Measurements from ENCODE around the gene TTC4.

TTC4 gene

DNA sequence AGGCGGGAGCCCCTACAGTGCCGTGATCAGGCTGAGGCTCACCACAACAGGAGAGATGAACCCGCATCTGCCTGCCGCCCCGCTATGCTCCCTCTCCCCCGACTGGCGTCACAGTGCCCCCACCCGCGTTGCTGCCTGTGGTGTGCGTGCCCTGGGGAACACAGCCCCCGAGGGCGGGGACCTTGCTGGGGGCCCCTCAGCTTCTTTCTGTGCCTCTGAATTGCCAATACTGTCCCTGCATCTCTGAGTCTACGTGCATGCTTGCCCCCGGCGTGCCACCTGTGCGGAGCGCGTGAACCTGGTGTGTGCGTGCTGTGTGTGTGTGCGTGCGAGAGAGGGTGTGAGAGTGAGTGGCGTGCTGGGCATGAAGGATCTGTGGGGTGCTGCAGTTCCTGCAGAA, 38.4 kb downstream of the TTC4 start:
- CTCF ChIA-PET: no interaction called here
- TF ChIP-seq ARNT (IDR thresholded peaks at IDR 0.05) (no peak), L3MBTL2 (conservative IDR thresholded peaks at IDR 0.05) (no peak), TARDBP (IDR thresholded peaks at IDR 0.05) (no peak), ELF4 (IDR thresholded peaks at IDR 0.05) (no peak), ZNF384 (IDR thresholded peaks at IDR 0.05) (no peak), BHLHE40 (IDR thresholded peaks at IDR 0.05; ENCODE audit: borderline replicate concordance) (no peak), LEF1 (IDR thresholded peaks at IDR 0.05; ENCODE audit: borderline replicate concordance) (no peak), NFRKB (IDR thresholded peaks at IDR 0.05) (no peak)
- TF ChIP-seq, protein P1, sequence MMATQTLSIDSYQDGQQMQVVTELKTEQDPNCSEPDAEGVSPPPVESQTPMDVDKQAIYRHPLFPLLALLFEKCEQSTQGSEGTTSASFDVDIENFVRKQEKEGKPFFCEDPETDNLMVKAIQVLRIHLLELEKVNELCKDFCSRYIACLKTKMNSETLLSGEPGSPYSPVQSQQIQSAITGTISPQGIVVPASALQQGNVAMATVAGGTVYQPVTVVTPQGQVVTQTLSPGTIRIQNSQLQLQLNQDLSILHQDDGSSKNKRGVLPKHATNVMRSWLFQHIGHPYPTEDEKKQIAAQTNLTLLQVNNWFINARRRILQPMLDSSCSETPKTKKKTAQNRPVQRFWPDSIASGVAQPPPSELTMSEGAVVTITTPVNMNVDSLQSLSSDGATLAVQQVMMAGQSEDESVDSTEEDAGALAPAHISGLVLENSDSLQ (IDR thresholded peaks at IDR 0.05): no peak
- DNase-seq (ENCODE audit: extremely low spot score): no peak
- POLR2A ChIA-PET: no interaction called here

DNA sequence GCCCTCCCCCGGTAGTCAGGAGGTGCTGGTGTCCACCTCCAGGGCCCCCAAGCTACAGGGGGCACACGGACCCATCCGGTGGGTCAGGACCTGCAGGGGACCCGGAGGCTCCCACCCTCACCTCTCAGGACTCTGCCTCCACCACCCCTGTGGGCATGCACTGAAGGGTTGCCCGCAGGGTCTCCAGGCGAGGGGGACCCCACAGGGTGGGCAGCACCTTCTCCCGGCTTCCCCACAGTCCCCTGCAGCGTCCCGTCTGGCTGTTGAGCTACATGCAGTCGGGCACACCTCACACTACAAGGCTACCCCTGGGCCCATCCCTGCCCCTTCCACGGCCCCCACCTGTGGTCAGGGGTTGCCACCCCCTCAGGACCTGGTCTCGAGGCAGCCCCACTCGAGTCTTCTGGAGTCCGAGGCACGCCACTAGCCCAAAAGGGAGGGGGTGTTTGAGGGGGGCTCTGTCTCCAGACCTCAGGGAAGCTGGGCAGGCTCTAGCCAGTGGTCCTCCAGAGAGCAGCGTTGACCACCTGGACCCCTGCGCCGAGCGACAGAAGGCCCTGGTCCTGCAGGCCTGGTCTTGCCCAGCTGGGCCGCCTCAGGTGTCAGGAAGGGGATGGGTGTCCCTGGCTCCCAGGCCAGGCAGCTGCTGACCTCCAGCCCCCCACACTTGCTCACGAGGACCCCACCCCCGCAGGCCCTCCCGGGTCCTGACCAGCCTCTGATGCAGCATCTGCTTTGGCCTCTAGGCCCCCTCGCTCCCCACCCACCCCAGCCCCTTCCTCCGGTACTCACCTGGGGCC, 39.0 kb downstream of the TTC4 start:
- TF ChIP-seq TARDBP (IDR thresholded peaks at IDR 0.05) (no peak), SUZ12 (IDR thresholded peaks at IDR 0.05) (no peak), ARNT (IDR thresholded peaks at IDR 0.05) (no peak), FOXM1 (IDR thresholded peaks at IDR 0.05; ENCODE audit: borderline replicate concordance) (no peak), HDGF (IDR thresholded peaks at IDR 0.05; ENCODE audit: borderline replicate concordance) (no peak), FOXK2 (IDR thresholded peaks at IDR 0.05) (no peak), SP1 (IDR thresholded peaks at IDR 0.05) (no peak), BHLHE40 (IDR thresholded peaks at IDR 0.05; ENCODE audit: borderline replicate concordance) (no peak), LEF1 (IDR thresholded peaks at IDR 0.05; ENCODE audit: borderline replicate concordance) (no peak), FOXA1 (IDR thresholded peaks at IDR 0.05) (no peak), NFRKB (IDR thresholded peaks at IDR 0.05) (no peak), ELF4 (IDR thresholded peaks at IDR 0.05) (no peak), CTBP1 (IDR thresholded peaks at IDR 0.05; ENCODE audit: borderline replicate concordance) (no peak), L3MBTL2 (conservative IDR thresholded peaks at IDR 0.05) (no peak)
- TF ChIP-seq, protein P1 (IDR thresholded peaks at IDR 0.05): no peak
- ChIA-PET CTCF (no interaction called here), POLR2A (no interaction called here)
- DNase-seq (ENCODE audit: extremely low spot score): no peak

DNA sequence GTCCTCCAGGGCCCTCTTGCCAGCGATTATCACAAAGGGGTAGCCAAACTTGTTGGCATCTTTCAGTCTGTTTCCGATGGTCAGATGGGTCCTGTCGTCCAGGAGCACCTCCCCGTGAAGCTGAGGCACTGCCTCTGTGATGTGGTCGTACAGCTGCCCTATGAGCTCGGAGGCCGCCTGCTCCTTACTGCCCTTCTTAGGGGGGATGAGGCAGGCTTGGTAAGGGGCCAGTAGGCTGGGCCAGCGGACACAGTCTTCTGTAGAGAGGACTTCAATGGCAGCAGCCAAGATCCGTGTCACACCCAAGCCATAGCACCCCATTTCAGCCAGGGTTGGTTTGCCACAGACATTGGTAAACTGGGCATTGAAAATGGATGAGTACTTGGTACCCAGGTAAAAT, 42.2 kb downstream of the TTC4 start:
- CTCF ChIA-PET: no interaction called here
- no peak for DNase-seq (ENCODE audit: extremely low spot score)
- POLR2A ChIA-PET: interaction anchor here (0.6 kb wide), 1 partner anchor 1957 kb away, joined by 3 read pairs; no protein-coding TSS in a partner anchor
- no peak for TF ChIP-seq L3MBTL2 (conservative IDR thresholded peaks at IDR 0.05)

DNA sequence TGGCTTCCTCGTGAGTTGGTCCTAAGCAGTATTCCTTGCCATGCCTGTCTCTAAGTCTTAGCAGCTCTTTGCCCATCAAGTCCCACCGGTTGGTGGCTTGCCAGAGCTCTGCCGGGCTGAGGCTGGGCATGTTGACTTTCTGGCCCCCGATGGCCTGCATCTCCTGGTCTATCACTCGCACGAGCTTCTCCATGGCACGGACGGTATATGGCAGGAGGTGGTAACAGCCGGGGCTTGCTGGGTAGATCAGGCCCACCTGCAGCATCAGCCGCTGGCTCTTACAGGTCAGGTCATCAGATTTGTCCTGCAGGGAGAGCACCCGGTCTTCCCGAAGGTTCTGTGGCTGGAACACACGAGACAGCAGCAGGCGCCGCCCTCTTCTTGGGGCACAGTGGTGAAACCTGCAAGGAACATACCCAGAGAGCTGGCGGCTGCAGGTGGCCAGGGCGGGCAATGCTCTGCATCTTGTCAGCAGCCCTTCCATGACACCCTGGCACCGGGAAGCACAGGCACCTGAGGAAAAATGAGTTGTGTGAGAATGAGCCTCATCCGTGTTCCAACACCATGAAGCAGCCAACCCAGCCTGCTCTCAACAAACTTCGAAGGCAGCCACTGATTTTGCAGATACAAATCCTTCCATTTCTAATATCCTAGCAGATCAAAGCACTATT, 43.2 kb downstream of the TTC4 start:
- ChIA-PET CTCF (no interaction called here), POLR2A (interaction anchor here (1.2 kb wide), 1 partner anchor 8 kb away, joined by 3 read pairs; no protein-coding TSS in a partner anchor)
- TF ChIP-seq BHLHE40 (IDR thresholded peaks at IDR 0.05; ENCODE audit: borderline replicate concordance): no peak
- TF ChIP-seq NFRKB (IDR thresholded peaks at IDR 0.05): no peak
- no peak for TF ChIP-seq ZNF384 (IDR thresholded peaks at IDR 0.05)
- TF ChIP-seq, protein P1 (IDR thresholded peaks at IDR 0.05): no peak
- TF ChIP-seq LEF1 (IDR thresholded peaks at IDR 0.05; ENCODE audit: borderline replicate concordance): no peak
- no peak for TF ChIP-seq ELF4 (IDR thresholded peaks at IDR 0.05)
- TF ChIP-seq FOXK2 (IDR thresholded peaks at IDR 0.05): no peak
- TF ChIP-seq FOXM1 (IDR thresholded peaks at IDR 0.05; ENCODE audit: borderline replicate concordance): no peak
- TF ChIP-seq L3MBTL2 (conservative IDR thresholded peaks at IDR 0.05): no peak
- no peak for TF ChIP-seq CTBP1 (IDR thresholded peaks at IDR 0.05; ENCODE audit: borderline replicate concordance)
- TF ChIP-seq SUZ12 (IDR thresholded peaks at IDR 0.05): no peak
- TF ChIP-seq SP1 (IDR thresholded peaks at IDR 0.05): no peak
- TF ChIP-seq FOXA1 (IDR thresholded peaks at IDR 0.05): no peak
- no peak for TF ChIP-seq HDGF (IDR thresholded peaks at IDR 0.05; ENCODE audit: borderline replicate concordance)
- no peak for TF ChIP-seq ARNT (IDR thresholded peaks at IDR 0.05)
- TF ChIP-seq TARDBP (IDR thresholded peaks at IDR 0.05): no peak
- DNase-seq (ENCODE audit: extremely low spot score): no peak

GRCh38 chr1:54763816-54764132, 48.1 kb downstream of the TTC4 start:
- no peak for TF ChIP-seq FOXM1 (IDR thresholded peaks at IDR 0.05; ENCODE audit: borderline replicate concordance)
- TF ChIP-seq FOXK2 (IDR thresholded peaks at IDR 0.05): no peak
- no peak for TF ChIP-seq TARDBP (IDR thresholded peaks at IDR 0.05)
- TF ChIP-seq ZNF384 (IDR thresholded peaks at IDR 0.05): no peak
- no peak for TF ChIP-seq HDGF (IDR thresholded peaks at IDR 0.05; ENCODE audit: borderline replicate concordance)
- TF ChIP-seq, protein P1 (IDR thresholded peaks at IDR 0.05): no peak
- no peak for TF ChIP-seq SP1 (IDR thresholded peaks at IDR 0.05)
- TF ChIP-seq ELF4 (IDR thresholded peaks at IDR 0.05): no peak
- TF ChIP-seq NFRKB (IDR thresholded peaks at IDR 0.05): no peak
- no peak for TF ChIP-seq FOXA1 (IDR thresholded peaks at IDR 0.05)
- TF ChIP-seq ARNT (IDR thresholded peaks at IDR 0.05): no peak
- no peak for TF ChIP-seq LEF1 (IDR thresholded peaks at IDR 0.05; ENCODE audit: borderline replicate concordance)
- no peak for TF ChIP-seq SUZ12 (IDR thresholded peaks at IDR 0.05)
- TF ChIP-seq L3MBTL2 (conservative IDR thresholded peaks at IDR 0.05): no peak
- no peak for TF ChIP-seq CTBP1 (IDR thresholded peaks at IDR 0.05; ENCODE audit: borderline replicate concordance)
- TF ChIP-seq BHLHE40 (IDR thresholded peaks at IDR 0.05; ENCODE audit: borderline replicate concordance): no peak
- DNase-seq (ENCODE audit: extremely low spot score): no peak
- ChIA-PET CTCF (no interaction called here), POLR2A (interaction anchor here (1.1 to 1.2 kb wide), 2 partner anchors 32 to 47 kb away, joined by 3 read pairs; no protein-coding TSS in a partner anchor)
